ENCODE measurements around the gene TMEM54. TPM values are rescaled to one million over a fixed set of nuclear protein-coding genes. Genes with fewer than 3 reads are reported as not detected.
A peak's percentile ranks its signal among the peaks of the same experiment; 100 is the strongest.

The TMEM54 gene
- total RNA-seq, 4 donors from 2014 or later, result 151 to 255 (median 178) TPM

GRCh38 chr1:32899586-32900296 lies 1.4 kb downstream of the TMEM54 start:
- DNase-seq, result no peak
- Histone ChIP-seq H3K36me3 (peaks cover 0 to 13% (median 0%) of the 10 kb centered on the region in 3 donors), H3K27me3 (peaks cover 0 to 23% (median 0%) of the 10 kb centered on the region in 4 donors), H3K4me3 (peak overlapping the region in 2 of 4 donors; percentile 65 to 92), H3K9me3 (no peaks in the 10 kb centered on the region), H3K4me1 (peaks cover 9 to 32% (median 20%) of the 10 kb centered on the region in 3 donors), H3K27ac (no peak overlapping the region)
- intact Hi-C loops (cut with DNase I), result no loop called here
- TF ChIP-seq CTCF (IDR thresholded peaks at IDR 0.05) (no peak), POLR2A (IDR thresholded peaks at IDR 0.05) (no peak)
- WGBS, 2 donors, result 72 to 93% methylated on average over 6 of the region's 7 CpGs

- H3K4me1 ChIP-seq, result peaks cover 9 to 31% (median 20%) of the 10 kb centered on the region in 3 donors
- no peak overlapping the region for H3K27ac ChIP-seq
- no peaks in the 10 kb centered on the region for H3K9me3 ChIP-seq
- peaks cover 0 to 31% (median under 1%) of the 10 kb centered on the region in 4 donors for H3K27me3 ChIP-seq
- intact Hi-C loops (cut with DNase I), result no loop called here
- no peak overlapping the region for H3K4me3 ChIP-seq
- no peak for TF ChIP-seq CTCF (IDR thresholded peaks at IDR 0.05)
- no peak for TF ChIP-seq POLR2A (IDR thresholded peaks at IDR 0.05)
- no peak for DNase-seq
- peaks cover 0 to 21% (median 0%) of the 10 kb centered on the region in 3 donors for H3K36me3 ChIP-seq
- WGBS, 2 donors, result 89 to 94% methylated on average over 3 of the region's 3 CpGs
These were observed 2.2 kb downstream of the TMEM54 start for GRCh38 chr1:32898958-32899357.

GRCh38 chr1:32898056-32898455 lies 3.1 kb downstream of the TMEM54 start:
- Histone ChIP-seq H3K4me1 (peaks cover 18 to 40% (median 27%) of the 10 kb centered on the region in 3 donors), H3K27me3 (peaks cover 0 to 40% (median 2%) of the 10 kb centered on the region in 4 donors), H3K9me3 (no peaks in the 10 kb centered on the region), H3K36me3 (peaks cover 0 to 21% (median 0%) of the 10 kb centered on the region in 3 donors), H3K27ac (no peak overlapping the region), H3K4me3 (no peak overlapping the region)
- 93 to 100% methylated on average over 2 to 4 of the region's 9 CpGs for WGBS, 2 donors
- TF ChIP-seq CTCF (IDR thresholded peaks at IDR 0.05) (no peak), POLR2A (IDR thresholded peaks at IDR 0.05) (no peak)
- DNase-seq, result no peak
- intact Hi-C loops (cut with DNase I), result no loop called here

- H3K27me3 ChIP-seq, result peaks cover 0 to 46% (median 2%) of the 10 kb centered on the region in 4 donors
- H3K9me3 ChIP-seq, result no peaks in the 10 kb centered on the region
- no peak overlapping the region for H3K4me3 ChIP-seq
- H3K27ac ChIP-seq, result no peak overlapping the region
- peaks cover 19 to 45% (median 33%) of the 10 kb centered on the region in 3 donors for H3K4me1 ChIP-seq
- WGBS, 2 donors, result 60 to 67% methylated on average over 9 to 10 of the region's 11 CpGs
- TF ChIP-seq CTCF (IDR thresholded peaks at IDR 0.05) (no peak), POLR2A (IDR thresholded peaks at IDR 0.05) (no peak)
- peaks cover 0 to 21% (median 0%) of the 10 kb centered on the region in 3 donors for H3K36me3 ChIP-seq
- intact Hi-C loops (cut with DNase I), result no loop called here
- no peak for DNase-seq
These were observed 3.8 kb downstream of the TMEM54 start for GRCh38 chr1:32897082-32898049.

All from esophagus squamous epithelium (tissue), 5 donors.